EL (cell line): ENCODE data around the gene SEMA3A.
"Not testable (repeated sequence)": the region's sequence is repeated elsewhere in the genome, so short reads cannot be mapped to it uniquely, and the experiment has no call there.

Source experiments
- DNase-seq: peaks from one replicate; pipeline ENCODE4 v3.0.0-alpha.2; 2016

Gene SEMA3A

DNA sequence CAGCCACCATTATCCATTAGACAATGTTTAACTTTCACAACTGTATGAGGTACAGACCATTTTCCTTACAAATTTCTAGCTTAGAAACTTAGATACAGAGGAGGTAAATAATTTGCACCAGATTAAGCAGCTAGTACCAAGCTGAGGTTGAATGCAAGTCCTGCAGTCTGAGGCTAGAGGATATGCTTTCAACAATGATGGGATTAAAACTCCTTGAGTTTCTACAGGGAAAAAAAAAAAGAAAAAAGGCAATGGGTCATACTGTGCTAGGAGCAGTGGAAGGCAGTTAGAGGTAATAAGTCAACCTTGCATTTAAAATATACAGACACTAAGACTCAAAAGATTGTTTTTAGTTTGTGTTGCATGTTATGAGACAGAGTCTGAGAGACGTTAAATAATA lies 86.5 kb downstream of the SEMA3A start:
- DNase-seq, result no peak

GRCh38 chr7:84107259-84107658 lies 87.3 kb downstream of the SEMA3A start:
- DNase-seq, result no peak

DNA sequence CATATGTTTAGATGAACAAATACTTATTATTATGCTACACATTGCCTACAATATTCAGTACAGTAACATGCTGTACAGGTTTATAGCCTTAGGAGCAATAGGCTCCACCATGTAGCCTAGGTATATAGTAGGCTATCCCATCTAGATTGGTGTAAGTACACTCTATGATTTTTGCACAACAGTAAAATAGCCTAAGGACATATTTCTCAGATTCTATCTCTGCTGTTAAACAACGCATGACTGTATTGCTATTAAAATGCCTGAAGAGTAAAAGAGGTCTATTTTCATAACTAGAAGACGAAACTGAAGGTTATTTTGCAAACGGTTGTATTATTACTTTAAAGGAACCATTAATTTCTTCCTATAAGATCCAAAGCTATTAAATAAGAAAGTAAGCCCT lies 88.3 kb downstream of the SEMA3A start:
- no peak for DNase-seq

GRCh38 chr7:84105586-84105985 lies 89.0 kb downstream of the SEMA3A start:
- peak; percentile 28 for DNase-seq

DNA sequence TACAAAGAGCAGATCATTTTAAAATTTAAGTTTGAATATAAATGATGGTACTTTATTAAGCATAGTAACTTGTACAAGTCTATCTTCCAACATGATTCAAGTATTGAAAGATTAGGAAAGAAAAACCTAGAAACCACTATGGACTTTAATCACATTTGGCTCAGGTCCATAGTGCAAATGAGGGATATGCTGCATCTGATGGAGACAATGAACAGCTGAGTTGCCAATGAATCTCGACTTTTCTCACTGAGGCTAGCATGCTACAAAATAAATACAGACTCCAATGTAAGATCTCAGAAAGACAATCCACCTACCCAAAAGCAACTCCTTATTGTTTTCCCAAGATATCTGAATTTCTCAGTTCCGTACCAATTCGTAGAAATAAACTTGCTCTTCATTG lies 89.8 kb downstream of the SEMA3A start:
- DNase-seq, result no peak

GRCh38 chr7:84102213-84102612 lies 92.4 kb downstream of the SEMA3A start:
- DNase-seq, result no peak

GRCh38 chr7:84100866-84101265 lies 93.7 kb downstream of the SEMA3A start:
- peak; percentile 33 for DNase-seq

DNA sequence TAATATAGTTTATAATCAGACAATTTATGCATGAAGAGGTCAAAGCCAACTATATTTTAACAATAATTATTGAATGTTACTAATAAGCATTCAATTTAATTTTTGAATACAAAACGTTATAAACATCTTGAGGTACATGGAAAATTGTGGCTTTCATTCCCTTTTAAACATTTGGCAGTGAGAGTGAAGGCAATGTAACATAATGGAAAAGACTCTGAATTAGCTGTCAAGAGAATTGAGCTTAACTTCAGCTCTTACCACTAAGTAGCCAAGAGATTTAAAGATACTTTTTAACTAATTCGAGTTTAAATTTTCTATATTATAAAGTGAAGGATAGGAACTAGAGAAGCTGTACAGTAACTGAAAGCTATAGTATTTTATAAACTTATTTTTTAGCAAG lies 98.6 kb downstream of the SEMA3A start:
- DNase-seq, result no peak

DNA sequence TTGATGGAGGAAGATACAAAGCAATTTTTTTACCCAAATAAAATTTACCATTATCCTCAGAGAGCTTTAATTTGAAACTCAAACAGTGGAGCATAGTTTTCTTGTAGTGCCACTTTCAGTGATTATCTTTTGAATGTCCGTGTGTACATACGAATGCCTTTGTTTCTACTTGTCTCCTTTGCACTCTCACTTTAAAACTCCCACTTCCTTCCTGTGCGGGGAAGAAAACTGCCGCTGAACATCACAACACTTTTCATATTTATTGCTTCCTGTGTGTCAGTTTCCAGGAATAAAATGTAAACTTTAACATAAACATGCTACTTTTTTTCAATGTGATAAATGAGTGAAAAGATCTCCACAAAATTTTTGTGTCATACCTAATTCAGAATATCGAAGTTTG lies 102.4 kb downstream of the SEMA3A start:
- DNase-seq, result no peak

DNA sequence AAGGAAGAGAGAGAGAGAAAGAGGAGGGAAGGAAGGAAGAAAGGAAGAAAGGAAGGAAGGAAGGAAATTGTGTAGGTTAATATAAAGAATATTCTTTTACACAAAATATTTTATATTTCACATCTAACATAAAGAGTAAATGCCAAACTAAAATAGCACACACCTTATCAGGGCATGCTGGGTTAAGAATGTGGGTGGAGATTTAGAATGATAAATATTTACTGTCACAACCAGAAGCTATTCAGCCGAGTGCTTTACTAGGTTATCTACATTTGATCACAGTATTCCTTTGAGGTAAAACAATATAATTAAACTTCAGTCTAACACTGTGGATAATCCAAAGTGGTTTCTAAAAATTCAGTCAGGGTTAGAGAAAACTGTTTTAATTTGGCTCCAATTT lies 103.3 kb downstream of the SEMA3A start:
- no peak for DNase-seq

DNA sequence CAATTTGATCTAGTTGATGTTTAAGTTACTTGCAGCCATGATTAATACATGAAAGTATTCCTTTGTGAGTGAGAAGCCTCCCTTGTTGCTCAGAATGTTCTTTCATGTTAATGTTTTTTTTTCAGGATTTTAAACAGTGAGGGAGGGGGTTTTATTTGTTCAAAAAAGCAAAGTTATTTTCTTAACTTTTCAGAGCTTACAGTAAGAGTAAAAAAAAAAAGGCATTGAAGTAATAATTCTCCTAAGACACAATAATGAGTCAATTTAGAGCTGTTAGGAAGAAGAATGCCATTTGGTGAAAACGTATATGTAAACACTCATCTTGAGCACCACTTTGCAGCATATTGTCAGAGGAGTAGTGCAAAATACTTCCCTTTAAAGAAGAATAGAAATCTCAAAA lies 105.8 kb downstream of the SEMA3A start:
- no peak for DNase-seq

DNA sequence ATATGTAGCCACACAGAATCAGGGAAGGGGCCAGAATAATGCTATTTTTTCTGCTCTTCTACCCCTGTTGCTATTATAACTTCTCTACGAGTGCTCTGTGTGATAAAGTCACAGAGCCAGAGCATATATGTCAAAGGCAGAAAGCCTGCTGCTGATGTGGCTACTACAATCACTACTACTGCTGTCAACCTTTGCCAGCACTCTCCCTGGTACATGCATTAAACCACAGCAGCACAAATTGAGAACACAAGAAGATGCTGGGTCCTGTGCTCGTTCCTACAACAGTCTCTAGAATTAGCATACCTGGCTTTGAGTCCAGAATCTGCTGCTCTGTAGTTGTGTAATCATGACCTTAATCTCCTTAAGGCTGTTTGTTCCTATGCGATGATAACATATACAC lies 108.6 kb downstream of the SEMA3A start:
- no peak for DNase-seq

DNA sequence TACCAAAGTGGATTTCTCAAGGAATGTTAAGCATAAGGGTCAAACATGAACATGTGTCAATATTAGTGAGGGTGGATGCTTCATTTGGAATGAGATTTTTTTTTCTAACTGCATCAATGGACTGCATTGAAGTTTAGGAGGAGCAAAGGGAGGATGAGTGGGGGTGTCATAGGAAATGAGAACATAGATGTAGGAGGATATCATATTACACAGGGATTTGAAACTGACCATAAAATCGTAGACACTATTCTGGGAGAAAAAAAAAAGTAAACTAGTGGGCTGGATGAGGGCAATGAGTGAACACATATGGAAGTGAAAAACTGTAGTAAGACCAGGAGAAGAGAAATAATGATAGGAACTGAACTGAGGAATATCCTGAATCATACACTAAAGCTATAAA lies 109.4 kb downstream of the SEMA3A start:
- peak; percentile 61 for DNase-seq

DNA sequence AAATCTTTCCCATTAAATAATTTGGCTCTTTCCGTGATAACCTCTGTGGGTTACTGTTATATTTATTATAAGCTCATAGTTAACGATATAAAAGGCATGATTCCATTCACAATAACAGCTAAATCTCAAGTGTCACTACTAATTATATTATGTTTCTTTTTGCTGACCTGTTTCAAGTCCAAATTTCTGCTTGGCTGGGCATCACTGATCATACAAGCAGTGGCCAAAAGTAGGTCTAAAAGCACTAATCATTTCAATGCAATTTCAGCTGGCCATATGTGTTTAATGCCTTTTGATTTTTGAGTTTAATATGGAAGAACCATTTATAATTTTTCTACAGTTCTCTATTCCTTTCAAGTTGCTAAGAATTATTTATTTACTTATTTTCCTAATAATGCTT lies 110.7 kb downstream of the SEMA3A start:
- DNase-seq, result no peak

DNA sequence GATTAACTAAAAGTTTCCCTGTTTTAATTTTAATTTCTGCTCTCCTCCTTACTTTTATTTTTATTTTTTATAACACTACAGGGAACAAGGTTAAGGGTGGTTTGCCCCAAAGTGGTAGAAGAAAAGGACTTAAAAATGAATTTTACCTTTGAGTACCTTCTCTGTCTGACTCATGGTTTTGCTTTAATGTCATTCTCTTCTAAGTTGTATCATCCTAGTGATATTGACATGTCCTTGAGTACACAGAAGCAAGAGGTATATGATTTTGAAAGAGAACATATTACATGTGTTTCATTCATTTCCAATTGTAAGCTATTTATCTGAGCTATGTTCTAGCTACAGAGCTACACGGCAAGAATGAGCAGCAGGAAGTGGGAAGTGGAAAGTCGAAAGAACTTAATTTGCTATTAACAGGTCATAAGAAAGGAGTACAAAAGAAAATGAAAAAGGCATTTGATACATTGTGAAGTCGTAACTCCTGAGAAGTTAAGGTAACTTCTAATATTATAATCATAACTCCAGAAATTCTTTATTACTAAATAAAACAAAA lies 112.5 kb downstream of the SEMA3A start:
- no peak for DNase-seq

GRCh38 chr7:84077336-84077735 lies 117.3 kb downstream of the SEMA3A start:
- no peak for DNase-seq

DNA sequence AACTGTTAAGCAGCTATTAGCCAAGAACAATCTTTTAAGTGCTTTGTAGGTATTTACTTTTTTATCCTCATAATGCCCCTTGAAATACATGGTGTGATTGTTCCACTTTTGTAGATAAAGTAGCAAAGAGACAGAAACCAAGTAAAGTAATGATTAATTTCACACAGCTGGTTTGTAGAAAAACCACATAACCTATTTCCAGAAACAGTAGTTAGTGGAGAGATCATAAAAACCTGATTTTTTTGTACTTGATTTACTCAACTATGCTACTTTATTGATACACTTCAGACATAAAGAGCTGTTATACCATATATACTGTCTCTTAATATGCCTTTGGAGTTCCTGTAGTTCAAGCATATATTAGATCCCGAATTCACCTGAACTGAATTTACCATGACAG lies 118.4 kb downstream of the SEMA3A start:
- no peak for DNase-seq

GRCh38 chr7:84073186-84073875 lies 121.3 kb downstream of the SEMA3A start:
- DNase-seq, result no peak

- DNase-seq, result no peak
Measured at GRCh38 chr7:84070770-84071169, 123.8 kb downstream of the SEMA3A start.

DNA sequence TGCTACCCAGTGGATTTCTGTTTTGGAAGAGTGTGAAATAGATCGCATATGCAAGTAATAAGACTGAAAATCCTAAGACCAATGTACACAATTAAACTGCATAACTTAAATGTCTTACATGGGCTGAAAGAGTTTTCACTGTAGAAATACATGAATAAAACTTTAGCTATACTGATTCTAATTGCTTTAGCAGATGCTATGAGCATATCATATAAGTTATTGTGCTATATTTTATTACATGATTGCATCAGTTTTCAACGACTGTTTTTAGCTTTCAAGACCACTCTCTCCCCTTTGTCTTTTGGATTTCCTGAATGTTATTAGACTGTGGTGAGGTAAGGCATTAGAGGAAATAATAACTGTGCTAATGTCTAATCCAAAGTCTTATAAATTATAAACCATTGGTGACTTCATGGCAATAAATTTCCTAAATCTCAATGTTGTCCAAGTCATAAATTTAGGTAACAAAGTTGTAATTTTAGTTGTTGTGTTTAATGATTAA lies 124.5 kb downstream of the SEMA3A start:
- no peak for DNase-seq

DNA sequence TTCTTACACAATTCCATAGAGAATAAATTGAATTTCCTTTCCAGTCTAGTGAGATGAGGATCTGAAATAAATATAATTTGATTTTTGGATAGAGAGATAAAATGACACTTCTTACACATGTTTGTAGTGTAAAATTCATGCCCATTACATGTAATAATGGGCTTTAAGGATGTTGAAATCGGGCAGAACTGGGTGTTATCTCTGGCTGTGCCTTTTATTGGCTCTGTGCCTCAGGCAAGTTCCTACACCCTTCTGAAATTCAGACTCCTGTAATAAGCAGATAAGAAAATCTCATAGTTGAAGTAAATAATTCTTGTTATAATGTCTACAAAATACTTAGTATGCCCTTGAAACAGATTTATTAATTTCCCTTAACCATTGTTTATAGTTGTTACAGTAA lies 125.6 kb downstream of the SEMA3A start:
- DNase-seq, result no peak

DNA sequence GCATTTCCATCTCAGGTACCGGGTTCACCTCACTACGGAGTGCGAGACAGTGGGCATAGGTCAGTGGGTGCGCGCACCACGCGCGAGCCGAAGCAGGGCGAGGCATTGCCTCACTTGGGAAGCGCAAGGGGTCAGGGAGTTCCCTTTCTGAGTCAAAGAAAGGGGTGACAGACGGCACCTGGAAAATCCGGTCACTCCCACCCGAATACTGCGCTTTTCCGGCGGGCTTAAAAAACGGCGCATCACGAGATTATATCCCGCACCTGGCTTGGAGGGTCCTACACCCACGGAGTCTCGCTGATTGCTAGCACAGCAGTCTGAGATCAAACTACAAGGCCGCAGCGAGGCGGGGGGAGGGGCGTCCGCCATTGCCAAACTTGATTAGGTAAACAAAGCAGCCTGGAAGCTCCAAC lies 132.1 kb downstream of the SEMA3A start:
- DNase-seq, result not testable (repeated sequence)

DNA sequence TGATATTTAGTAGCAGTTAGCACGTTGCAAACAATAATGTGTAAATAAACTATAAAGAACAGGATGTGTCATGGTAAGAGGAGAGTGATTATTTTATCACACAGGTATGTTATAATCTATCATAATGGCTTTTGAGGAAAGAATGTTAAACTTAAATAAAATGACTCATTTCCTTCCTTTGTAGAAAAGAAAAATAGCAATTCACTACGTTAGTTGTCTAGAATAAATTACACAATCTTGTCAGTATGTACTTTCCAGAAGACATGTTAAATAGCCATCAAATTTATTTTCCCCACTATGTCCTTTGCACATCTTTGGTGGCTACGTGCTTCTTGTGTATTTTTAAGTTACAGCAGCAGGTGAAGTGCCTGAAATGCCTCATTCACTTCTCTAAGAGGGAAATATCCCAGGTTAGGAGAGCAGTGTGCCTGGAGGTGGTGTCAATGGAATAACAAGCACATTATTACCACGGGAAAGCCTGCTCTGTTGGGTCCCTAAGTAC lies 133.8 kb downstream of the SEMA3A start:
- DNase-seq, result peak; percentile 59

GRCh38 chr7:84060000-84060399 lies 134.6 kb downstream of the SEMA3A start:
- DNase-seq, result no peak
